ENCODE measurements around the gene OTUD5.
A peak's percentile ranks its signal among the peaks of the same experiment; 100 is the strongest.

The OTUD5 gene

DNA sequence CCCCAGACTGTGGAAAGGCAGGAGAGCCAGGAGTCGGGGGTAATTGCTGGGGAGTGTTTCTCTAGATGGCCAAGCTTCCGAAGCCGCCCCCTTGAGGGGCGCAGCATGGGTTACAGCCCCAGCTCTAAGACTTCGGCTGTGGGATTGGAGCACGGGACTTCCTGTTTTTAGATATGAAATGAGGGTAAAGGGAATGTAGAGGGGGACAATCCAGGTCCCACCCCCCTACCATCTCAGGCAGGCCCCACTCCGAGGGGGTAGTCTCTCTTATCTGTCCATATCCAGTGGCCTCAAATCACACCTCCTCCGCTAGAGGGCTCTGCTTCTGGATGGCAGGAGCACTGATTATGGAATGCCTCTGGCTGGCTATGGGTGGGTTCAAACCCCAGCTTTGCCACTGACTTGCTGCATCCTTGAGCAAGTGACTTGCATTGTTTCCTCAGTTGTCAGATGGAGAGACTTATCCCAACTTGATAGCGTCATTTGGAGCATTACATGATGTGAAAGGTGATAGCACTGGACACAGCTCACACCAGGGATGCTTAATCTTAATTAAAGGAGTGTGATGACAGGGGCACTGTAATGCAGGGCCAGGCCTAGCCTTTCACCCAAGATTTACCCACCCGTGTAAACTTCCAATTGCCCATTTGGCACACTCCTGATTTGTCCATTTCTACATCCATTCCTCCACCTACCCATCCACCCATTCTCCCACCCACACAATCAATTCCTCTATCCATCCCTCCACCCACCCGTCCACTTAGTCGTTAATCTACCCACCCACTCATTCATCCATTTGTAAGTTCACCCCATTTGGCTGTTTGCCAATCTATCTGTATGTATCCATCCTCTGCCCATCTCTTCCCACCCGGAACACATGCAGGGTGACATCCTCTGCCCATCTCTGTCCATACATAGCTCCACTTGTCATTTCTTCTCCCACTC is 15.1 kb upstream of the OTUD5 start:
- DNase-seq = peak; percentile 34

DNA sequence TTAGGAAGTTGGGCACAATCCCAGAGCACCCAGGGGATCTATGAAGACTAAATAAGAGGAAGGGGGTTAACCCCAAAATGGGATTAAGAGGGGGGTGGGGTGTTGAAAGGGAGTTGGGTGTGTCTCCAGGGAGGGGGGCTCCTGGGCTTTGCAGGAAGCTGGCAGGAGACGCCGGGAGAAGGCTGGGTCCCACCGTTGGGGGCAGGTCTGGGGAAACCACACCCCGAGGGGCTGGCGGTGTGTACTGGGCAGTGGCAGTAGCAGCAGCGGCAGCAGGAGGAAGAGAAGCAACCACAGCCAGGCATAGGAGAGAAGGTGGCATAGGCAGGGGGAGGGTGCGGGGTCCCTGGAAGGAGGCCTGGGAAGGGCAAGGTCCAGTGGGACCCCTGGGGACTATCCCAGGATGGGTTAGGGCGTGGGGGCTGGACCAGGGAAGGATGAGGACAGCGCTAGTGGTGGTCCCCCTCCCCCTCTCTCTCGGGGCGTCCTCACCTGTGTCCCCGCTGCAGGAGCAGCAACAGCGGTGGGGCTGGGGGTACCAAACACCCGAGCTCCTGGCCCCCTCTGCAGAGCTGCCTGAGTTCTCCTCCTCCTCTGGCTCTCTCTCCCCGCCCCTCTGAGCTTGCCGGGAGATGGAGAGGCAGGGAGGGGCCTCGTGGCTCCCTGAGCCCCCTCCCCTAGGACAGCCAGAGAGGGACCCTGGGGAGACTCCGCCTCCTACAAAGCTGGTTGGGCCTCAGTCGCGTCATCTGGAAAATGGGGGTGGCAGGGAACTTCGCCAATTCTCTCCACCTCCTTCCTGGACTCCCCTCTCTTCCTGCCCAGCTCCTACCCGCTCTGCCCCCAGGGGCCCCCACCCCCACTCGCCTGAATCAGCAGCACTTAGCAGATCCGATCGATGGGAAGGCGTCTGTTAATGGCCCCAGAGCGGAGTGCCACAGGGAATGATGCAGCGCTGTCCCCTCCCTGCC is 14.1 kb upstream of the OTUD5 start, which contains the start of gene KCND1:
Gene KCND1, minus strand, starts transcription at position 596 of the 971 bp plus-strand sequence. CDS start 1,573 bp downstream, outside the sequence.
- no peak for DNase-seq

DNA sequence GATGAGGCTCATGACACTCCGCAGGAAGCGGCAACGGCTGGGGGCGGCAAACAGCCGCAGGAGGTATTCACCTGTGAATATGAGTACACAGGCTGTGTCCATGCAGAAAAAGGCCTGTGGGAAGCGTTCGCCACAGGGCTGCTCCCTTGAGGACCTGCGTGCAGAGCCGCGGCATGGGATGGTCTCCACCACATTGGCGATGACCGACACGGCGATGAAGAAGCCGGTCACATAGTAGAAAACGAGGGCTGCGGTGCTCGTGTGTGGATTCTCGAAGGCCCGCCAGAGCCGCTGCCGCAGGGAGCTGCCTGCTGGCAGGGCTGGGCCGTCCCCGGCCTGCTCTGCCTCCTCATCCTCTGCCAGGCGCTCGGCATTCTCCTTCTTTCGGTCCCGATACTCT is 12.1 kb upstream of the OTUD5 start:
- DNase-seq = no peak

DNA sequence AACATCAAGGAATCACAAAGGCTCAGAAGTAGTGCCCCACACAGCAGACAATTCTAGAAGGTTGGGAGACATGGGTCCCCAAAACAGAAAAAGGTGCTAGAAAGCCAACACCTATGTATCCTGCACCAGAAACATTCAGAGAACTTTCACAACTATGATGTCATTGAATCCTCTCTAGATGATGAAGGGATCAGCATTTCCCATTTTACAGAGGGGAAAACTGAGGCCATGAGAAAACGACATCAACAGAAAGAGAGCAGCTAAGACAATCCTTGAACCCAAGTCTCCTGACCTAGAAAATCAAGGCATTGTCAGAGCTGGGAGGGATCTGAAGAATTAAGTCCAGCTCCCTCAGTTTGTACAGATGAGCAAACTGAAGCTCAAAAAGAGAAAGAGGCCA is 11.0 kb upstream of the OTUD5 start:
- DNase-seq = no peak

DNA sequence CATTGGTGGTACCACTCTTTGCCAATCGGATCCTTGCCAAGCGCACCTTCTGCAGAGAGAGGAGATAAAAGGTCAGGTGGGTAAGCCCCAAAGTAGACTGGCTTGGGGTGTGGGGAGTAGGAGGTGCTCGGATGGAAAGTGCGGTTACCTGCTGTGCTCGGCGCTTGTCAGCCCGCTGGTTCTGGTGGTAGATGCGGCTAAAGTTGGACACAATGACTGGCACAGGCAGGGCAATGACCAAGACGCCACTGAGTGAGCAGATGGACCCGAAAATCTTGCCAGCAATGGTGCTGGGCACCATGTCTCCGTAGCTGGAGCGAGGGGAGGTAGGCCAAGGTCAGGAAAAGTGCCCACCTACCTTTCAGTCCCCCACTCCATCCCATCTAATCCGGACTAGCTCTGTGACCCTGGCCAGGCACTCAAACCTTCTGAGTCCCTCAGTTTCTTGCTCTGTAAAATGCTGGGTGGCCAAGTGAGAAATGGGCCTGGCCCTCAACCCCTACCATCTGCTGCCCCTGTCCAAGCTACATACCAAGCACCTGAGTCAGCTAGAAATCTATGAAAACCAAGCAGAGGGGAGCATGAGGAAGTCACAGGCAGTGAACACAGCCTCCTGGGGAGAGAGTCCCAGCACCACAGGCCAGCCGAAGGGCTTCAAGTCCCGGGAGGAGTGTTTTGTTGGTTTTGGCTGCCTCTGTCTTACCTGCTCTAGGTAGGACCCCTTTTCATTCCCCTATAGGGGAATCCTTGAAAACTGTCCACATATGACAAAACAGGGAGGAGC is 9.6 kb upstream of the OTUD5 start:
- DNase-seq = no peak

DNA sequence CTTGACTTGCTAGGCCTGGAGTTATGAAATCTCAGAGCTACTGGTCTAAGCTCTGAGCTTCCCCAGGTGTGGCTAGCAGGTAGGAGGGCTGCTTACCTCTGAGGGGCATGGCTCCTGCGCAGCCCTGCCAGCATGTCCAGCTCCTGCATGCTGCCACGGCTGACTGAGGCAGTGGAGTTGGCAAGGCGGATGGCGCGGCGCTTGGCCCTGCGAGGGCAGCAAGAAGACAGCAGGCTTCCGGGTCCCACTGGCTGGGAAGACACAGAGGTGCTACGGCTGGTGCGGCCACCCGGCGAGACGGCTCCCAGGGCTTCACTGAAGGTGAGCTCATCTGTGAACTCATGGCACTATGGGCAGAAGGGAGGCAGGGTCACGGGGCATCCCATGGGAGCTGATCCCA is 8.6 kb upstream of the OTUD5 start:
- no peak for DNase-seq

DNA sequence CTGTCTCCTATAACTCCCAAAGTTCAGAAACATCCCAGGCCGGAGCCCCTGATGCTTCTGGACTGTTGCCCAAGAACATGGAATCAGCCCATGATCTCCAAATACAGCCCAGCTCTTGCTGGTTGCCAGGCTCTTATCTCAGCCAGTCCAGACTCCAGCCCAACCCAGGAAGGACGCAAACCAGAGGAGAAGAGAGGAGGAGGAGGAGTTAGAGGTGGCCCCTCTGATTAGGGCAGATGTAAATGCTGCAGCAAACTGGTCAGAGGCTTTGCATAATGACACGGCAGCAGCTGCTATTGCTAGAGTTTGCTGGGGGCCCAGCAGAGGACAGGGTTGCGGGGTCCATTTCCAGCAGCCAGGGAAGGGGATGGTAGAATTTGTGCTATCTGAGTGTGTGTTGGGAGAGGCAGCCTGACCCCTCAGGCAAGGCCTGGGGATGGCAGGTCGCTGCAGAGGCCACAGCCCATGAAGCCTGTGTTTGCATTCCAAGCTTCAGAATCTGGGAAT is 4.2 kb upstream of the OTUD5 start:
- no peak for DNase-seq

DNA sequence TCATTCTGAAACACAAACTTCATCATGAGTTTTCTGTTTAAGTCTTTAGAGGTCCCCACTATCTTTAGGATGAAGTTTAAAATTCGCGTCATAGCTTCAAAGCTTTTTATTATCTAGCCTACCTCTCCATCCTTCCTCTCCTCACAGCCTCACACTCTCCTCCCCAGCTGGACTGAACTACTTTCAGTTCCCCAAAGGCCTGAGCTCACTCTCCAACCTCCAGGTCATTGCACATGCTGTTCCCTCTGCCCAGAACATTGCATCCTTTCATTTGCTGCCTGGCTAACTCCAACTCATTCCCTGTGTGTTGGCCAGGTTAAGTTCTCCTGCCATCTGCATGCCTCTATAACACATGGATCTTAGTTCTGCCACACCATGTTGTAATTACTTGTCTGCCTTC is 2.9 kb upstream of the OTUD5 start:
- no peak for DNase-seq

DNA sequence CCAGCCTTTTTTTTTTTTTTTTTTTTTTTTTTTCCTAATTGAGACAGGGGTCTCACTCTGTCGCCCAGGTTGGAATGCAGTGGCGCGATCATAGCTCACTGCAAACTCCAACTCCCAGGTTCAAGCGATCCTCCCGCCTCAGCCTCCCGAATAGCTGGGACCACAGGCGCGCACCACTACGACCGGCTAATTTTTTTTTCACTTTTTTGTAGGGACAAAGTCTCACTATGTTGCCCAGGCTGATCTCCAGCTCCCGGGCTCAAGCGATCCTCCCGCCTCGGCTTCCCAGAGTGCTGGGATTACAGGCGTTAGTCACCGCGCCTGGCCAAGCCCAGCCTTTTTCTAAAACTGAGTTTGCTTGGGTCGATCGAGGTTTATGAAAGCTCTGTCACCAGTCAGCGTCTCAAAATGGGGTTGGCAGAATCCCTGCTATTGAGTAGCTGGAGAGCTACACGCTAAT is 1.3 kb upstream of the OTUD5 start:
- peak; percentile 50 for DNase-seq

DNA sequence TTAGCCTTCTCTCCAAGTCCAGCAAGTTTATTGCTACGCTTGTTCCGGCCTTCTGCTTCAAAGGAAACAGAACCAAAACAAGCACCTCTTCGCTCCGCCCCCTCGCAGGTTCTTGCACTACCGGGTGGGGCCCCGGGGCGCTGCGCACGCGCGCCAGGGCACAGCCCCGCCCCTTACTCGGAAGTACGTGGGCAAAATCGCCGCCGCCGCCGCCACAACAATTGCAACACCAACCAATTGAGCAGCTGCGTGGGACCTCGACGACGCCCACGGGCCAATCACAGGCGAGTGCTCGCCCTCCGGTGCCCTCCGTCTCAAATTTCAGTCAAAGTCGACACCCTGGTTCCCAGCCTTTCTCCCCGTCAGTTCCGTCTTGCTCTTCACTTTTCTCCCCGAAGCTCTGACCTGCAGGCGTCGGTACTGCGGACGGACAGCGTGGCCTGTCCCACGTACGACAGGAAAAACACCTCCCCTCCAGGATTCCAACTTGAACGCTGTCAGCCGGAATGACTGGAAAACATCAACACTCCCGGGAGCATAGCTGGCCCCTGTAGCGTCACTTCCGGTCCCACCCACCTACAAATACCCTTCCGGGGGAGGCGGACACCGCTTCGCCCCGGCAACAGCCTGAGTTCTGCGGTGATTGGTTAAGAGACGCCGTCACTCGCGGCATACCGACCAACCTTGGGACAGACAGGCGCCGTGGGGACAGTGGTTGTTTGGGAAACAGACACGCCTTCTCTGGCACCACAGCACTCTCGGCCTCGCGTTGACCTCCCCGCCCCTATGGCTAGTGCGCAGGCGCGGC is 624 bp upstream of the OTUD5 start:
- peak; percentile 91 for DNase-seq

DNA sequence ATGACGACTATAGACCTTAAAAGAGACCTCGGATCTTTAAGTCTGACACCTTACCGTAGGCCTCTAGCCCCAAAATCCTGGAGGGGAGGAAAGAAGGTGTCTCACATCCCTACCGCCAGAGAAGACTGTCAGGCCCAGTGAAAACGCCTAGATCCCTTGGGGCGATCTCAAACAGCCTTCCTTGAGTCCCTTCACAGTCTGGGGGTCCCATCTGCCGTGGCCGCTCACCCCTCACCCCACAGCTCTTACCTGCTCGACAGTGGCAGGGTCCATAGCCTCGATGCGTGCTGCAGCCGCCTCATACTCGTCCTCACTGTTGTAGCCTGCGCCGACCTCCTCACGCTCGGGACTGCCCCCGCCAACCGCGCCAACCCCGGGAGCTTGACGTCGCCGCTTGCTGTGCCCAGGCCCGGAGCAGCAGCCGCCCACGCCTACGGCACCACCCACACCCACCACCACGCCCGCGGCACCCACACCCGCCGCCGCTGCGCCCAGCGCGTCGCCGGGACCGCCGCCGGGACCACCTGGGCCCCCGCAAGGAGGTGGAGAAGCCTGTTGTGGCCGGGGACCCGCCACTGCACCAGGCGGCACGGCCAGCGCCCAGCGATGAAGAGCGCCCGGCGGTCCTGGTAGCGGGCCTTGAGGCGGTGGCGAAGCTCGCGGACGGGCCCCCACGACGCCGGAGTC is 536 bp downstream of the OTUD5 start:
- peak; percentile 62 for DNase-seq

DNA sequence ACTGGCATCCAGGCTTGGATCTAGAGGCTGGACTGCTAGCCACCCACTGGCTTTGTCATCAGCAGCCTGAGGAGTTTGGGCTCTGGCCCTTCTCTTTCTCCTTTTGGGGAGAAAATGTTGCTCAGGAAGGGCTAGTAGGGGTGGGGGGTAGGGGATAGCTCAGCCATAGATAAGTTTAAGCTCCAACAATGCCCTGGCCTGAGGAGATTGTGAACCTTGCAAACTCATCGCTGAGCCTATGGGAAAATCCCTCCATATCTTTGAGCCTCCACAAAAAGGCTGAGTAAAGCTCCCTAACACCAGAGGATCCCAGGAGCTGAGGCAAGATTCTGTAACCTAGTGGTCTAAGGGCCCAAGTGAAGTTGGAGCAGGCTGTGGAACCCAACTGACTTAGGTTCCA is 8.8 kb downstream of the OTUD5 start:
- no peak for DNase-seq

DNA sequence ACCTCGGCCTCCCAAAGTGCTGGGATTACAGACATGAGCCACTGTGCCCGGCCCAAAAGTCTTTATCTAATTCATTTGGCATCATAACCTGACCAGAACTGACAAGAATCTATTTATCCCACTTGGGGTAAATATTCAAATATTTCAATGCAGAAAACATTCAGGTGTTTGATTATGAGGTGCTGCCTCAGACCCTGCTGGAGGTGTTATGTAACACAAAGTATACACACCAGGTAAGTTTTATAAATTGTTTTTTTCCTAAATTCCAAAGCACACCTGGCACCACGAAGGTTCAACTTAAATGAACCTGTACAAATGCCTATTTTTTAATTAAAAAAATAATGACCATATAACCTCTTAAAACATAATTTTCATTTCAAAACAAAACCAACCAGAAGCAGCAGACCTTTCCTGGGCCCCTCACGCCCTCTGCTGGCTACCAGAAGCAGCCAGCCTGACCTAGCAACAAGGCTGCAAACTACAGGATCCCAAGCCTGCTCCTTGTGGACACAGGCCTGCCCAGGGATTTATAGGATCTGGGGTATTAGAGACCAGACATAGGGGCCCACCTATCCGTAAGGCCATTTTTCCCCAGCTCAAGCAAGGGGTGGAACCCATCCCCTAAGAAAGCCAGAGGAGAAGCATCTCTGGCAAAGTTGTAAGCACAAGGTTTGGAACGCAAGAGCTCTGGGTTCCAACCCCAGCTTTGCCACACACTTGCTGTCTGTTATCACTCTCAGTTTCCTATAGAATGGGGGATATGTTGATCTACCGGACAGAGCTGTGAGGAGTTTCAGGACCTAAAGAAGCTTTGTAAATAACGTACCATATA is 11.7 kb downstream of the OTUD5 start:
- DNase-seq = peak; percentile 62

DNA sequence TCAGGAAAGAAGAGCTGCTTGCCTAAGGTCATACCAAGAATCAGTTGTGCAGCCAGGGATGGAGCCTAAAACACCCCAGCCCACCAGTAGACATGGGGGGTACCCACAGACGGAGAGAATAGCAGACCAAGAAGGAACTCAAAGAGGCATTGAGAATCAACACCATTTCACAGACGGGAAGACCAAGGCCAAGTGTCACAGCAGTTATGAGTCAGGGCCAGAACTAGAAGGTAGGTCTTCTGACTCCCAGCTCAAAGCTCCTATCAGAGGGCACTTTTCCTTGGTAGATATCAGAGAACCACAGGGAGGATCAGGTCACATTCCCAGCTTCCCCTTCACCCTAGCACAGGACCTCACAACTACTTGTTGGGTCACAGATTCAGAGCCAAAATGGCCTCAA is 14.5 kb downstream of the OTUD5 start:
- no peak for DNase-seq

DNA sequence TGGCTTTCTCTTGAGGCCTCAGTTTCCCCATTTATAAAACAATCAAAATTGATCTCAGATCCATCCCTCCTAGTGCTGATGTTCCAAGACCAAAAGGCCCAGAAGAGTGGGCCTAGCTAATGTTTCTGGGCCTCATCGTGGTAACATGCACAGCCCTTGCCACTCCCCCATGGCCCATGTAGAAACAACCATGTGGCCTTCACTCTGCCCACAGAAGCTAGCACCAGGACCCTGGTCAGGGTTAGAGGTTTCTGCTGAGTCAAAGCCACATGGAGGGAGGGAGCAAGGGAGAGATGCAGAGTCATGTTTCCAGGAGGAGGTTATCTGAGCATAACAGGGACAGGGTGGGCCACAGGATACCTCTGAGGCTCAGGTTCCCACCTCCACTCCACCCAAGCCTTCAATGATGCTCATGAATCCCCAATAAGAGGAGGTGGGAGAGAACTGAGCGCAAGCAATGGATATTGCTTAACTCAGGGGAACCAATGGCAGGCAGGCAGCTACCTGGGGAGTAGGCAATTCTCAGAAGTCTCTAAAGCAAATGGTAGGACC is 16.9 kb downstream of the OTUD5 start:
- DNase-seq = no peak

DNA sequence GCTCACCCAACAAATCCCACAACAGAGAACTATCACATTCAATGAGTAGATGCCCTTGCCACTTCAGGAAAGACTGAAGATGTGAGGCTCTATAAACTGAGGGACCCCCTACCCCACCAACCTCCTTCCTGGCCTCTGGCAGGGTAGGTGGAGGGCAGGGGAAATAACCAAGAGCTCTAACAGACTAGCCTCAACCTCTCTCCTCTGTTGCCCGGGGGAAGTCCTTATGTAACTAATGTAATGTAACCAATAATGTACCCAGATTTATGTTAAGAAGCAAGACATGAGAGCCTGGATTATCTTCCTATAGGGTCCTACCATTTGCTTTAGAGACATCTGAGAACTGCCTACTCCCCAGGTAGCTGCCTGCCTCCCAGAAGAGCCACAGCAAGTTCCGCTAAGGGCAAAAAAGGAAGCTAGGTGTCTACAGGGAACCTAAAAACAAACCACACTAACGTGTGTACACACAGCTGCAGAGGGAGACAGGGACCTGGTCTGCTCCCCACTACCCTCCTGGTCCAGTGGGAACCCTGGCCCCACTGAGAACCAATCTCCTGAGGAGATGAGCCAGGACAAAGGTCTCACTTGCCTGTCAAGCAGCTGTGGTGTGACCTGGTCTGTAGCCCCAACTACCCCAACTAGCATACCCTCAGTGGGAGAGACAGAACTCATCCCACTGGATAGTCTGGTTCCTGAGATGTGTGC is 17.7 kb downstream of the OTUD5 start:
- DNase-seq = peak; percentile 41

DNA sequence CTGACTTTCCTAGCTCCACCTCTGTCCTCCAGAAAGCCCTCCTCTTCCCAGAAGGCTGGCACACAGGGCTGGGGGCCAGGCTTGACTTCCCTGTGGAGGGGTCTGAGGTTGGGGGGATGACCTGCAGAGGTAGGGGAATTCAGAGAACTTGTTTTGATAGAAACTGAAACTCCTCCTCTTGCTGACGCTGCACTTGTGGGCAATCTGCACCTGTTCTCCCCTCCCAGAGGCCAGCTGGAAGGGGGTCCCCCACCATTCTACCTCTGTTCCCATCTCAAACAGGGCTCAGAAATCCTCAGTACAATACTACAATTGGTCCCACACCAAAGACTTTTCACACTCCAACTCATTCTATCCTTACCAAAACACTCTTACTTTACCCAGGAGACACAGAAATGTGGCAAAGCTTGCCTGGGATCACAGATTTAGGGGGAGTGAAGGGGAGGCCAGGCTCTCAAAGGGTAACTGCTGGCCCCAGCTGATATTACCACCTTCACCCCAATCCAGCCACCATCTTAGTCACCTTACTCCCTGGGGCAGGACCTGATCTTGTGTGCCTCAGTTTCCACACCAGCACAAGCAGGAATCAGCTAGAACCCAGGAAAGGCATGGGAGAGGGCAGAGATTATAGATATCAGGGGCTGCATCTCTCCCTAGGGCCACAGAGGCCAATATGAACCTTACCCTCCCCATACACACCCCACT is 18.5 kb downstream of the OTUD5 start:
- peak; percentile 58 for DNase-seq
